ENCODE results near the gene BEND6. TPM values are rescaled to one million over a fixed set of nuclear protein-coding genes. Genes with fewer than 3 reads are reported as not detected.

BEND6 gene
- total RNA-seq, 6 experiments from 2014 or later: 9.4 to 11.0 (median 10.0) TPM

DNA sequence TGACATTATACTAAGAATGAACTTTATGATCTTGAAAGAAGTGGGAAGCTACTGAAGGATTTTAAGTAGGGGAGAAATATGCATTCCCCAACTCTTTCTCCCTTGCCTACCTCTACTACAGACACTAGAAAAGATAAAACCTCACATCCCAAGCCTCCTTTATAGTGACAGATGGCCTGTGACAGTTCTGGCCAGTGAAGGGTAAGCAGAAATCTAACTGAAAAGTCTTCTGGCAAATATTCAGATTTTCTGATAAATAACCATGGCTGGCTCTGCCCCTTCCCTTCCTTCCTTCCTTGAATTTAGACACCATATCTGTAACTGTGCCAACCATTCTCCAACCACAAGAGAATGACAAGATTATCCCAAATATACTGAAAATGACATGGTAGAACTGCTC lies 10.2 kb upstream of the BEND6 start:
- peaks cover 43% of the 10 kb centered on the region for H3K4me1 Mint-ChIP-seq (ENCODE audit: low read depth)
- DNase-seq: no peak
- H3K27me3 Mint-ChIP-seq (ENCODE audit: insufficient read depth): 0 out of 2 replicates have a peak, but pooled peaks cover 2% of the 10 kb centered on the region
- peaks cover 18% of the 10 kb centered on the region for H3K9me3 Mint-ChIP-seq
- no peak overlapping the region for H3K4me3 Mint-ChIP-seq
- TF ChIP-seq, protein P1, sequence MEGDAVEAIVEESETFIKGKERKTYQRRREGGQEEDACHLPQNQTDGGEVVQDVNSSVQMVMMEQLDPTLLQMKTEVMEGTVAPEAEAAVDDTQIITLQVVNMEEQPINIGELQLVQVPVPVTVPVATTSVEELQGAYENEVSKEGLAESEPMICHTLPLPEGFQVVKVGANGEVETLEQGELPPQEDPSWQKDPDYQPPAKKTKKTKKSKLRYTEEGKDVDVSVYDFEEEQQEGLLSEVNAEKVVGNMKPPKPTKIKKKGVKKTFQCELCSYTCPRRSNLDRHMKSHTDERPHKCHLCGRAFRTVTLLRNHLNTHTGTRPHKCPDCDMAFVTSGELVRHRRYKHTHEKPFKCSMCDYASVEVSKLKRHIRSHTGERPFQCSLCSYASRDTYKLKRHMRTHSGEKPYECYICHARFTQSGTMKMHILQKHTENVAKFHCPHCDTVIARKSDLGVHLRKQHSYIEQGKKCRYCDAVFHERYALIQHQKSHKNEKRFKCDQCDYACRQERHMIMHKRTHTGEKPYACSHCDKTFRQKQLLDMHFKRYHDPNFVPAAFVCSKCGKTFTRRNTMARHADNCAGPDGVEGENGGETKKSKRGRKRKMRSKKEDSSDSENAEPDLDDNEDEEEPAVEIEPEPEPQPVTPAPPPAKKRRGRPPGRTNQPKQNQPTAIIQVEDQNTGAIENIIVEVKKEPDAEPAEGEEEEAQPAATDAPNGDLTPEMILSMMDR (IDR thresholded peaks at IDR 0.05): no peak
- no peak overlapping the region for H3K27ac Mint-ChIP-seq
- H3K36me3 Mint-ChIP-seq (ENCODE audit: low read depth): peaks cover 62% of the 10 kb centered on the region

DNA sequence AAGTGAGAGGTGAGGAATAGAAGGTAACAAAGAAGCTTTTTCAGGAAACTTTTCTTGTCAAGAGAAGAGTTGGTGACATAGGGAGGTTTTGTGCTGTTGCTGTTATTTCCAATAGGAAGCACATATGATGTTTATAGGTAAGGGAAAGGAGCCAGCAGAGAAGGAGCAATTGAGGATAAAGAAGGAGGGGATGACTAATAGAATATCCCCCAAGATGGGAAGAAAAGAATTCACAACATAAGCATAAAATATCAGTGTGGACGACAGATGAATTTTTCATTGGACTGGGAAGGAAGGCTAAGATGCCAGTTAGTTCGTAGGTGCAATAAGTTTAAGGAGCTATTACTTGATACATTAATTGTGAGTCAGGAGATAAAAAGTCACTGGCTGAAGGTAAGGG lies 8.5 kb upstream of the BEND6 start:
- H3K4me1 Mint-ChIP-seq (ENCODE audit: low read depth): peaks cover 60% of the 10 kb centered on the region
- peaks cover 11% of the 10 kb centered on the region for H3K9me3 Mint-ChIP-seq
- no peak for DNase-seq
- H3K27me3 Mint-ChIP-seq (ENCODE audit: insufficient read depth): 0 out of 2 replicates have a peak, but pooled peaks cover 2% of the 10 kb centered on the region
- no peak overlapping the region for H3K4me3 Mint-ChIP-seq
- TF ChIP-seq, protein P1 (IDR thresholded peaks at IDR 0.05): no peak
- H3K36me3 Mint-ChIP-seq (ENCODE audit: low read depth): peaks cover 55% of the 10 kb centered on the region
- peak overlapping the region; percentile 22 for H3K27ac Mint-ChIP-seq

GRCh38 chr6:56947924-56948323 lies 7.0 kb upstream of the BEND6 start:
- Mint-ChIP-seq H3K36me3 (ENCODE audit: low read depth) (peaks cover 55% of the 10 kb centered on the region), H3K9me3 (no peaks in the 10 kb centered on the region), H3K4me3 (no peak overlapping the region; the same call in 1 of the 2 replicates), H3K4me1 (ENCODE audit: low read depth) (peaks cover 76% of the 10 kb centered on the region), H3K27ac (peak overlapping the region; percentile 70), H3K27me3 (ENCODE audit: insufficient read depth) (no peaks in the 10 kb centered on the region)
- TF ChIP-seq, protein P1 (IDR thresholded peaks at IDR 0.05): no peak
- DNase-seq: no peak

DNA sequence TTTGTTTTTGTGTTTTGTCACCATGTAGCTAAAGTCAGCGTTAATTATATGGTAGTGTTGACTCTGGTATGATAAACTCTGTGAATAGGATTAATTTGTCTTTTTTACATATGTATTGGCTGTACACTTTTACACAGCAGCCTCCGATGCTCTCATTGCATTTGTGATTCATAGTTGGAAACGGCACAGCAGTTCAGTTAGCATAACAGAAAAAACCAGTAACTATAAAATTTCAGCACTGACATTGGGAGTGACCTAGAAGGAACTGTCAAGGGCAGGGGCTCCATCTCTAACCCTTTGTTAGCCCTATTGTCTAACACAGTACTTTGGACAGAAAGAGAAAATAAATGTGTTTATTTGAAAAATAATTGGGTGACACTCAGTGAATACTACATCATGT lies 5.6 kb upstream of the BEND6 start:
- H3K4me1 Mint-ChIP-seq (ENCODE audit: low read depth): peaks cover 80% of the 10 kb centered on the region
- H3K4me3 Mint-ChIP-seq: peak overlapping the region; percentile 34; the same call in 1 of the 2 replicates
- TF ChIP-seq, protein P1 (IDR thresholded peaks at IDR 0.05): no peak
- no peaks in the 10 kb centered on the region; the same call in 1 of the 2 replicates for H3K27me3 Mint-ChIP-seq (ENCODE audit: insufficient read depth)
- H3K27ac Mint-ChIP-seq: peak overlapping the region; percentile 56
- peaks cover 54% of the 10 kb centered on the region for H3K36me3 Mint-ChIP-seq (ENCODE audit: low read depth)
- H3K9me3 Mint-ChIP-seq: no peaks in the 10 kb centered on the region
- DNase-seq: no peak

- peaks cover 80% of the 10 kb centered on the region for H3K4me1 Mint-ChIP-seq (ENCODE audit: low read depth)
- DNase-seq: no peak
- peaks cover 50% of the 10 kb centered on the region for H3K36me3 Mint-ChIP-seq (ENCODE audit: low read depth)
- TF ChIP-seq, protein P1 (IDR thresholded peaks at IDR 0.05): no peak; the same call in 1 of the 2 replicates
- H3K9me3 Mint-ChIP-seq: no peaks in the 10 kb centered on the region
- H3K27me3 Mint-ChIP-seq (ENCODE audit: insufficient read depth): no peaks in the 10 kb centered on the region; the same call in 1 of the 2 replicates
- peak overlapping the region; percentile 65 for H3K27ac Mint-ChIP-seq
- H3K4me3 Mint-ChIP-seq: peak overlapping the region; percentile 24; the same call in 1 of the 2 replicates
Measured at GRCh38 chr6:56949925-56950495, 4.9 kb upstream of the BEND6 start.

Data from HFFc6 (cell line).